Activated B cell treated with CpG ODN at 0.5 μM for 24 hours (primary cell): Measurements from ENCODE around the gene SKI. TPM values are rescaled to one million over a fixed set of nuclear protein-coding genes. Genes with fewer than 3 reads are reported as not detected.
A peak's percentile ranks its signal among the peaks of the same experiment; 100 is the strongest.

Experiments used
- ATAC-seq: fragments of 200-7000 bp; cut with Tn5 transposase; one replicate; pipeline ENCODE4 v1.10.0; 2021; ENCODE audit warnings: low read depth, mild to moderate bottlenecking, moderate library complexity
- CTCF ChIA-PET: fragments of 350-600 bp; sonication (Branson Sonifier 250); formaldehyde crosslinking; loops from one replicate; lab custom pipeline; 2021; ENCODE audit warnings: antibody characterized with exemption; lab: Charles Lee
- POLR2A ChIA-PET: fragments of 350-600 bp; sonication (Branson Sonifier 250); formaldehyde crosslinking; loops from one replicate; lab custom pipeline; 2021; ENCODE audit warnings: antibody characterized with exemption; lab: Charles Lee
- DNase-seq: peaks from one replicate; pipeline ENCODE4 v3.0.0; 2022
- H3K27ac Mint-ChIP-seq: one replicate; pipeline ENCODE4 v1.8.0; 2020; ENCODE audit warnings: mixed read lengths
- H3K27me3 Mint-ChIP-seq: one replicate; pipeline ENCODE4 v1.8.0; 2021; ENCODE audit warnings: mixed read lengths
- H3K36me3 Mint-ChIP-seq: one replicate; pipeline ENCODE4 v1.8.0; 2021; ENCODE audit warnings: low read depth, mixed read lengths
- H3K4me1 Mint-ChIP-seq: one replicate; pipeline ENCODE4 v1.8.0; 2021; ENCODE audit warnings: mixed read lengths
- H3K4me3 Mint-ChIP-seq: one replicate; pipeline ENCODE4 v1.8.0; 2020; ENCODE audit warnings: mild to moderate bottlenecking, mixed read lengths
- H3K9me3 Mint-ChIP-seq: one replicate; pipeline ENCODE4 v1.8.0; 2020; ENCODE audit warnings: mixed read lengths
- CTCF ChIP-seq: fragments of 200-600 bp; IDR thresholded peaks from one replicate; pipeline ENCODE4 v1.8.0; 2022; ENCODE audit warnings: antibody characterized with exemption, mild to moderate bottlenecking
- intact Hi-C: fragments of 100-400 bp; cut with micrococcal nuclease; formaldehyde crosslinking; loops from one replicate; pipeline ENCODE4 v1.15.1; 2024
- total RNA-seq: library from RNA; stranded (reverse); gene quantifications from 2 replicates; pipeline ENCODE4 v1.2.3, GENCODE V29; 2022

Gene SKI
- total RNA-seq, 1 donor from 2014 or later = 37.6 TPM

DNA sequence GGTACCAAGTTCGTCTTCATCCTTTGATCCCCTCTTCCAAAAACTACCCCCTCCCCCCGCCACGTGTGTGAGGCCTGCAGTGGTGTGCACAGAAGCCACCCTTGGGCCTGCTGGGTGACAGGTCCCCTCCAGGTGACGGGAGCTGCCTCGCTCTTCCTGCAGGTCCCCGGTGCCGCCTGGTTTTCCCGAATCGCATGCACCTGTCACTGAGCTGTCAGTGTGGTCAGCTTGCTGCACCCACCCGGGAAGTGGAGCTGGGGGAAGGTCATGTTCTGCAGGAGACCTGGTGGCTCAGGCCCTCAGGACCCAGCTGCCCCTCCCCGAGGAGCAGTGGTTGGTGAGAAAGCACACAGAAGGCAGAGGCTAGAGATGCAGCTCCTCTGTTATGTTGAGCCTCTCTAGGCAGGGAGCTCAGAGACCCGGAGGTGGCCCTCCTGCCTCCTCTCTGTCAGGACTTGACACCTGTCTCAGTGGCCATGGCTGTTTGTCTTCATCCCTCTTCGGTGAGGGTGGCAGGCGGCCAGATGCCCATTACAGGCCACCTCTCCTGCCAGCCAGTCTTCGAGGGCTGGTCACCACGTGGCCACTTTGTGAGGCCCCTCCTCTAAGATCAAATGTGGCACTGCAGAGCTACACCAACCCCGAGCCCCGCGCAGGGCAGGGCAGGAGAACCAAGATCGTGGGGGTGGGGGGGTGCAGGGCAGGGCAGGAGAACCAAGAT is 60.9 kb downstream of the SKI start:
- H3K4me3 Mint-ChIP-seq = no peak overlapping the region
- H3K4me1 Mint-ChIP-seq = peaks cover 63% of the 10 kb centered on the region
- CTCF ChIA-PET = no interaction called here

GRCh38 chr1:2289607-2290006 is 61.5 kb downstream of the SKI start:
- H3K27me3 Mint-ChIP-seq = no peaks in the 10 kb centered on the region
- DNase-seq (no peak), ATAC-seq (no peak)
- no peak for TF ChIP-seq CTCF
- peaks cover 4% of the 10 kb centered on the region for H3K36me3 Mint-ChIP-seq
- H3K27ac Mint-ChIP-seq = no peak overlapping the region
- ChIA-PET CTCF (interaction anchor here (0.6 to 1.5 kb wide), 2 partner anchors 31 to 60 kb away, joined by 3 to 4 read pairs; no protein-coding TSS in a partner anchor), POLR2A (interaction anchor here (1.8 to 3.4 kb wide), 3 partner anchors 11 to 63 kb away, joined by 8 to 42 read pairs (median 19); no protein-coding TSS in a partner anchor)
- peaks cover 66% of the 10 kb centered on the region for H3K4me1 Mint-ChIP-seq
- H3K9me3 Mint-ChIP-seq = no peaks in the 10 kb centered on the region
- intact Hi-C loops = no loop called here
- H3K4me3 Mint-ChIP-seq = peak overlapping the region; percentile 79

More for the DNA sequence above, 60.9 kb downstream of the SKI start:
- ATAC-seq (no peak), DNase-seq (no peak)
- intact Hi-C loops = no loop called here
- H3K36me3 Mint-ChIP-seq = peaks cover 4% of the 10 kb centered on the region
- POLR2A ChIA-PET = interaction anchor here (0.8 to 1.5 kb wide), 2 partner anchors 13 to 23 kb away, joined by 4 to 8 read pairs; no protein-coding TSS in a partner anchor
- H3K27ac Mint-ChIP-seq = no peak overlapping the region
- no peaks in the 10 kb centered on the region for H3K27me3 Mint-ChIP-seq
- TF ChIP-seq CTCF = no peak
- no peaks in the 10 kb centered on the region for H3K9me3 Mint-ChIP-seq

- Mint-ChIP-seq H3K27me3 (no peaks in the 10 kb centered on the region), H3K9me3 (no peaks in the 10 kb centered on the region), H3K4me3 (peak overlapping the region; percentile 79), H3K36me3 (peaks cover 4% of the 10 kb centered on the region), H3K27ac (peak overlapping the region; percentile 71), H3K4me1 (peaks cover 71% of the 10 kb centered on the region)
- ATAC-seq (peak; percentile 21), DNase-seq (no peak)
- ChIA-PET CTCF (interaction anchor here (0.6 to 2.5 kb wide), 6 partner anchors 21 to 101 kb away, joined by 3 to 7 read pairs (median 4); partner anchors contain the start of genes FAAP20, MORN1 and RER1), POLR2A (interaction anchor here (0.8 to 3.4 kb wide), 8 partner anchors 10 to 92 kb away, joined by 3 to 42 read pairs (median 6); no protein-coding TSS in a partner anchor)
- intact Hi-C loops = no loop called here
- no peak for TF ChIP-seq CTCF
Observed at GRCh38 chr1:2290171-2290578, 62.1 kb downstream of the SKI start.

GRCh38 chr1:2290595-2291510 is 62.7 kb downstream of the SKI start:
- H3K4me1 Mint-ChIP-seq = peaks cover 78% of the 10 kb centered on the region

More at GRCh38 chr1:2290595-2291510, 62.7 kb downstream of the SKI start:
- intact Hi-C loops = loop anchor here (1.0 kb wide), 1 partner anchor 10 kb away; no protein-coding TSS in a partner anchor
- H3K36me3 Mint-ChIP-seq = peaks cover 9% of the 10 kb centered on the region
- ChIA-PET POLR2A (interaction anchor here (0.8 to 3.4 kb wide), 10 partner anchors 9 to 91 kb away, joined by 3 to 42 read pairs (median 6); no protein-coding TSS in a partner anchor), CTCF (interaction anchor here (0.7 to 2.5 kb wide), 6 partner anchors 11 to 100 kb away, joined by 3 to 14 read pairs (median 5); partner anchors contain the start of genes FAAP20, MORN1 and RER1)
- H3K4me3 Mint-ChIP-seq = peak overlapping the region; percentile 79
- H3K9me3 Mint-ChIP-seq = no peaks in the 10 kb centered on the region
- no peak for TF ChIP-seq CTCF
- H3K27ac Mint-ChIP-seq = peak overlapping the region; percentile 71
- DNase-seq (peak; percentile 62), ATAC-seq (peak; percentile 77)
- no peaks in the 10 kb centered on the region for H3K27me3 Mint-ChIP-seq
